Activated CD4-positive, alpha-beta T cell treated with anti-CD3 and anti-CD28 coated beads, Interleukin-2, amount 10 ng/mL, durations not matched to agents 7 days and 5 days (primary cell): ENCODE measurements around the gene NPW. TPM values are rescaled to one million over a fixed set of nuclear protein-coding genes. Genes with fewer than 3 reads are reported as not detected.
A peak's percentile ranks its signal among the peaks of the same experiment; 100 is the strongest.
"Not testable (repeated sequence)": the region's sequence is repeated elsewhere in the genome, so short reads cannot be mapped to it uniquely, and the experiment has no call there.

Experiments used
- CTCF ChIA-PET: fragments of 350-600 bp; sonication (Branson Sonifier 250); formaldehyde crosslinking; loops from one replicate; lab custom pipeline; 2021; ENCODE audit warnings: antibody characterized with exemption; lab: Charles Lee
- POLR2A ChIA-PET: fragments of 350-600 bp; sonication (Branson Sonifier 250); formaldehyde crosslinking; loops from one replicate; lab custom pipeline; 2021; ENCODE audit warnings: antibody characterized with exemption; lab: Charles Lee
- DNase-seq: peaks from one replicate; pipeline ENCODE4 v3.0.0-alpha.2; 2020
- H3K27ac Mint-ChIP-seq: one replicate; pipeline ENCODE4 v1.8.0; 2021; ENCODE audit warnings: mild to moderate bottlenecking, moderate library complexity, mixed read lengths
- H3K27me3 Mint-ChIP-seq: one replicate; pipeline ENCODE4 v1.8.0; 2021; ENCODE audit warnings: mixed read lengths
- H3K36me3 Mint-ChIP-seq: one replicate; pipeline ENCODE4 v1.8.0; 2021; ENCODE audit warnings: low read depth, mixed read lengths
- H3K4me1 Mint-ChIP-seq: one replicate; pipeline ENCODE4 v1.8.0; 2021; ENCODE audit warnings: mixed read lengths
- H3K4me3 Mint-ChIP-seq: one replicate; pipeline ENCODE4 v1.8.0; 2021; ENCODE audit warnings: mild to moderate bottlenecking, moderate library complexity, mixed read lengths
- H3K9me3 Mint-ChIP-seq: one replicate; pipeline ENCODE4 v1.8.0; 2021; ENCODE audit warnings: mixed read lengths
- total RNA-seq, 2 experiments: library from RNA; stranded (reverse); gene quantifications; one replicate each; pipeline ENCODE4 v1.2.3, GENCODE V29; 2021

NPW gene
- total RNA-seq, 2 experiments from 2014 or later = 0.42 to 0.69 TPM

DNA sequence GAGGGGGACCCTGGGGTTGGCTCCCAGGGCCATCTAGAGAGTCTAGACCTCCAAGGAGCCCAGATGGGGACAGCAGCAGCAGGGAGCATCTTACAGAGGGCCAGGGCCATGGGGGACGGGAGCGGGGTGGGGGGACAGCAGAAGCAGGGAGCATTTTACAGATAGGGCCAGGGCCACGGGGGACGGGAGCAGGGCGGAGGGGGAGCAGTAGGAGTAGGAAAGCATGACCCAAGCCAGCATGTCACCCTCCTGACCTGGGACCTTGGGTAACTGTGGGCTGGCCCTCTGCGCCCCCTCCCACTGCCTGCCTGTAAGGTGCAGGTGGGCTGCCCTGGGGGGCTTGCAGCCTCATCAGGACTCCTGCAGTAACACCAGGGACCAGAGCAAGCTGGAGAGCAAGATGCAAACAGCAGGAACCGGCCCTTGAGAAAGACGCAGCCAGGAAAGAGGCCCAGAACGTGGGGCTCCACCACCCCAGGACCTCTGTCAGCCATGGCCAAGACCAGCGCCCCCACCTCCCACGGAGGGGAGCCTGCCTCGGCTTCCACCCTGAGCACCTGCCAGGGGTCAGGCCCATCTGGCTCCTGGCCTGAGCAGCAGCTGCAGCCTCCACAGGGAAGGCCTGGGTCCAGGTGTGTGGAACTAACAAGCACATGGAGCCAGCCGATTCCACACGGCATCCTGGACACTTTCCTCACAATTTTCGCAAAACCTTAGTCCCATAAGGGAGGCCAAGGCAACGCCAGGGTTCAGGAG, 12.3 kb upstream of the NPW start:
- DNase-seq = no peak
- Mint-ChIP-seq H3K27me3 (no peaks in the 10 kb centered on the region), H3K4me1 (peaks cover 43% of the 10 kb centered on the region), H3K4me3 (peak overlapping the region; percentile 81), H3K9me3 (no peaks in the 10 kb centered on the region), H3K27ac (peak overlapping the region; percentile 91), H3K36me3 (peaks cover 21% of the 10 kb centered on the region)
- ChIA-PET POLR2A (no interaction called here), CTCF (interaction anchor here (1.3 to 2.4 kb wide), 3 partner anchors 12 to 133 kb away, joined by 5 to 9 read pairs (median 5); no protein-coding TSS in a partner anchor)

- Mint-ChIP-seq H3K36me3 (peaks cover 18% of the 10 kb centered on the region), H3K9me3 (no peaks in the 10 kb centered on the region), H3K27me3 (no peaks in the 10 kb centered on the region), H3K4me1 (peaks cover 43% of the 10 kb centered on the region), H3K27ac (peak overlapping the region; percentile 91), H3K4me3 (peak overlapping the region; percentile 81)
- POLR2A ChIA-PET = no interaction called here
- CTCF ChIA-PET = interaction anchor here (1.3 to 2.4 kb wide), 3 partner anchors 13 to 132 kb away, joined by 5 to 9 read pairs (median 5); no protein-coding TSS in a partner anchor
- peak; percentile 30 for DNase-seq
Measured at GRCh38 chr16:2008009-2008526, 11.5 kb upstream of the NPW start.

DNA sequence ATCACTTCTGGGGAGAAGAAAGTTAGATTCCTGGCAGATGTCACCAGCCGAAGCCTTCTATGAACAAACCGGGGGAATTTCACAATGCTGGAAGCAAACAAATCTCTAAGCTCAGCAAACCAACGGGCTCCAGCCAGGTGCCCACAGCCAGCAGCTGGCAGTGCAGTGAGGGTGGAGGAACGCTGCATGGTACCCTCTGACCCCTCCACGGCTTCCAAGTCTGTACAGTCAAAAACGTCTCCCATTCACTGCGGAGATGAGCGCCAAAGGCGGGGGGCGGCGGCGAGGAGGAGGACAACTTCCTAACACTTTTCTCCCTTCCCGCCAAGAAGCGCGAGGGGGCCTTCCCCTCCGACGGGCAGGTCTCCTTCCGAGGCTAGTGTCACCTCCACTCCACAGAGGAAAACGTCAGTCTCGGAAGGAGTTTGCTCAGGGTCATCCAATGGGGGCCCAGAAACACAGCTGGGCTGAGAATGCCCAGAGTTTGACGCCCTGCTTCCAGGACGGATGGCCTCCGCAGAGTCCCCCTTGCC, 10.9 kb upstream of the NPW start:
- Mint-ChIP-seq H3K4me3 (peak overlapping the region; percentile 81), H3K36me3 (peaks cover 18% of the 10 kb centered on the region), H3K9me3 (no peaks in the 10 kb centered on the region), H3K4me1 (peaks cover 43% of the 10 kb centered on the region), H3K27me3 (no peaks in the 10 kb centered on the region), H3K27ac (peak overlapping the region; percentile 91)
- POLR2A ChIA-PET = interaction anchor here (1.0 kb wide), 1 partner anchor 146 kb away, joined by 3 read pairs; no protein-coding TSS in a partner anchor
- peak; percentile 44 for DNase-seq
- CTCF ChIA-PET = interaction anchor here (1.8 to 2.4 kb wide), 2 partner anchors 14 kb away, joined by 5 to 9 read pairs; no protein-coding TSS in a partner anchor

- H3K27ac Mint-ChIP-seq = peak overlapping the region; percentile 91
- no peaks in the 10 kb centered on the region for H3K27me3 Mint-ChIP-seq
- no peaks in the 10 kb centered on the region for H3K9me3 Mint-ChIP-seq
- DNase-seq = no peak
- CTCF ChIA-PET = interaction anchor here (2.4 kb wide), 1 partner anchor 14 kb away, joined by 9 read pairs; no protein-coding TSS in a partner anchor
- peak overlapping the region; percentile 81 for H3K4me3 Mint-ChIP-seq
- peaks cover 39% of the 10 kb centered on the region for H3K4me1 Mint-ChIP-seq
- H3K36me3 Mint-ChIP-seq = peaks cover 18% of the 10 kb centered on the region
- POLR2A ChIA-PET = interaction anchor here (1.0 kb wide), 1 partner anchor 146 kb away, joined by 3 read pairs; no protein-coding TSS in a partner anchor
Measured at GRCh38 chr16:2009164-2009711, 10.3 kb upstream of the NPW start.

GRCh38 chr16:2009791-2010510, 9.6 kb upstream of the NPW start, which contains the start of gene ZNF598:
Gene ZNF598, minus strand, starts transcription at chr16:2009821.
- Mint-ChIP-seq H3K4me3 (peak within 1 kb of the TSS; percentile 92), H3K27ac (peak within 1 kb of the TSS; percentile 95)
- POLR2A ChIA-PET = no interaction called here

GRCh38 chr16:2011726-2012125, 7.9 kb upstream of the NPW start:
- H3K27ac Mint-ChIP-seq, H3K27me3 Mint-ChIP-seq, POLR2A ChIA-PET, H3K9me3 Mint-ChIP-seq, DNase-seq, H3K4me3 Mint-ChIP-seq: not testable (repeated sequence)
- CTCF ChIA-PET = interaction anchor here (0.6 to 1.7 kb wide), 3 partner anchors 11 to 429 kb away, joined by 3 to 9 read pairs (median 5); no protein-coding TSS in a partner anchor
- peaks cover 27% of the 10 kb centered on the region for H3K4me1 Mint-ChIP-seq
- peaks cover 12% of the 10 kb centered on the region for H3K36me3 Mint-ChIP-seq

More at GRCh38 chr16:2009791-2010510, 9.6 kb upstream of the NPW start, which contains the start of gene ZNF598:
- H3K27me3 Mint-ChIP-seq = no peaks in the 10 kb centered on the region
- peak; percentile 80 for DNase-seq
- H3K9me3 Mint-ChIP-seq = no peaks in the 10 kb centered on the region
- peaks cover 18% of the 10 kb centered on the region for H3K36me3 Mint-ChIP-seq
- peaks cover 37% of the 10 kb centered on the region for H3K4me1 Mint-ChIP-seq
- CTCF ChIA-PET = interaction anchor here (2.4 kb wide), 1 partner anchor 15 kb away, joined by 9 read pairs; no protein-coding TSS in a partner anchor

- H3K36me3 Mint-ChIP-seq = peaks cover 4% of the 10 kb centered on the region
- H3K9me3 Mint-ChIP-seq = no peaks in the 10 kb centered on the region
- CTCF ChIA-PET = interaction anchor here (1.4 to 2.0 kb wide), 2 partner anchors 9 to 10 kb away, joined by 3 to 6 read pairs; no protein-coding TSS in a partner anchor
- no peak for DNase-seq
- H3K4me3 Mint-ChIP-seq = no peak overlapping the region
- POLR2A ChIA-PET = no interaction called here
- H3K27me3 Mint-ChIP-seq = peaks cover 2% of the 10 kb centered on the region
- H3K27ac Mint-ChIP-seq = no peak overlapping the region
- peaks cover 9% of the 10 kb centered on the region for H3K4me1 Mint-ChIP-seq
Measured at GRCh38 chr16:2013527-2013926, 6.1 kb upstream of the NPW start.

DNA sequence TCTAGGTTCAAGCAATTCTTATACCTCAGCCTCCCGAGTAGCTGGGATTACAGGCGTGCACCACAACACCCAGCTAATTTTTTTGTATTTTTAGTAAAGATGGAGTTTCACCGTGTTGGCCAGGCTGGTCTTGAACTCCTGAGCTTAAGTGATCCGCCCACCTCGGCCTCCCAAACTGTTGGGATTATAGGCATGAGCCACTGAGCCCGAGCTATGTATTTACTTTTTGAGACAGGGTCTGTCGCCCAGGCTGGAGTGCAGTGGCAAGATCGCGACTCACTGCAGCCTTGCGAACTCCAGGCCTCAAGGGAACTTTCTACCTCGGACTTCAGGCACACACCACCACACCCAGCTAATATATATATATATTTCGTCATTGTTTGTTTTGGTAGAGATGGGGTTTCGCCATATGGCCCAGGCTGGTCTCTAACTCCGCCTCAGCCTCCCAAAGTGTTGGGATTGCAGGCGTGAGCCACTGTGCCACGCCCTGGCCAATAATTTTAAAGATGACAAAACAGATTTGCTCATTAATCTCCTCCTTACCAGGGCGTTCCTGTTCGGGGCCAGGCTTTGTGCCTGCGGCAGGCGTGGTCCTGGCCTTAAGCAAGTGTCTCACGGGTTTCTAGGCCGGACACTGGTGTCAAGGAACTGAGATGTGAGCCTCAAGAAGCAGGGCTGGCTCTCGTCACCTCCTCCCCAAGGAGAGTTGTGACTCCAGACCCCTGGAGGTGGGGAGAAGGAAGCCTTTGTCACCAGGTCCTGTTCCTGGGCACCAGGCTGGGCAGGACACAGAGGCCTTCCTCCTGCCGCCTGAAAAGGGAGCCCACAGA, 4.3 kb upstream of the NPW start:
- Mint-ChIP-seq H3K27ac (no peak overlapping the region), H3K4me1 (peaks cover 2% of the 10 kb centered on the region), H3K4me3 (no peak overlapping the region), H3K36me3 (peaks cover under 1% of the 10 kb centered on the region), H3K9me3 (no peaks in the 10 kb centered on the region), H3K27me3 (peaks cover 11% of the 10 kb centered on the region)
- ChIA-PET CTCF (interaction anchor here (0.6 to 0.9 kb wide), 2 partner anchors 137 to 392 kb away, joined by 3 to 4 read pairs; no protein-coding TSS in a partner anchor), POLR2A (no interaction called here)
- no peak for DNase-seq

- CTCF ChIA-PET = interaction anchor here (0.9 to 1.9 kb wide), 4 partner anchors 13 to 130 kb away, joined by 3 to 5 read pairs (median 4); no protein-coding TSS in a partner anchor
- no peaks in the 10 kb centered on the region for H3K9me3 Mint-ChIP-seq
- peaks cover 17% of the 10 kb centered on the region for H3K27me3 Mint-ChIP-seq
- no peaks in the 10 kb centered on the region for H3K36me3 Mint-ChIP-seq
- H3K27ac Mint-ChIP-seq = no peak overlapping the region
- POLR2A ChIA-PET = no interaction called here
- H3K4me3 Mint-ChIP-seq = no peak overlapping the region
- H3K4me1 Mint-ChIP-seq = peaks cover 4% of the 10 kb centered on the region
- DNase-seq = no peak
Measured at GRCh38 chr16:2015947-2016208, 3.7 kb upstream of the NPW start.

DNA sequence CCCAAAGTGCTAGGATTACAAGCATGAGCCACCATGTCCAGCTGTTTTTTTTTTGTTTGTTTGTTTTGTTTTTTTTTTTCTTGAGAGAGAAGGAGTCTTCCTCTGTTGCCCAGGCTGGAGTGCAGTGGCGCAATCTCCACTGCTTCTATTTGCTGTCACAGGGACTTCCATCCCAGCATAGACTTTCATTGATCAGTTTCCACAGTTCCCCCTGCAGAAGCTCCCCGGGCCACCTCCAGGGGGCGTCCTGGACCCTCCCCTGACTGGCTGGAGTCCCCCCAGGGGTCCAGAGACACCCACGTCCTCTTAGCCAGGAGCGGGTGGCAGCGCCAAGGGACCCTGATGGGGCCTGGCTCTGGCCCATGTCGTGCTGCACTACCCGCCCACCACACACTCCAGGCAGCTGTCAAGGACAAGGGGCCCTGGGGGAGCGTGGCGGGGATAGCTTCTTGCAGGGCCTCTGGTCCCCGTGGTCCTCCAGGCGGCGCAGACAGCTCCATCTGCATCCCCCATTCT, 3.1 kb upstream of the NPW start:
- ChIA-PET CTCF (interaction anchor here (0.9 to 1.9 kb wide), 5 partner anchors 13 to 130 kb away, joined by 3 to 5 read pairs (median 4); partner anchors contain the start of genes NTHL1 and TSC2), POLR2A (no interaction called here)
- peaks cover 5% of the 10 kb centered on the region for H3K4me1 Mint-ChIP-seq
- no peaks in the 10 kb centered on the region for H3K36me3 Mint-ChIP-seq
- no peaks in the 10 kb centered on the region for H3K9me3 Mint-ChIP-seq
- no peak for DNase-seq
- H3K27ac Mint-ChIP-seq = no peak overlapping the region
- H3K27me3 Mint-ChIP-seq = peaks cover 20% of the 10 kb centered on the region
- no peak overlapping the region for H3K4me3 Mint-ChIP-seq
